ENCODE results near the gene SEMA6A.

SEMA6A gene

GRCh38 chr5:116437922-116438578 is 136.6 kb downstream of the SEMA6A start:
- Mint-ChIP-seq H3K27ac (peak overlapping the region in 2 of 3 experiments; percentile 19 to 68), H3K9me3 (no peaks in the 10 kb centered on the region), H3K36me3 (ENCODE audit: low read depth) (peaks cover 3% of the 10 kb centered on the region), H3K4me3 (no peak overlapping the region), H3K4me1 (peaks cover 60% of the 10 kb centered on the region), H3K27me3 (ENCODE audit: low read depth) (peaks cover 9% of the 10 kb centered on the region)
- no peak for TF ChIP-seq CTCF (IDR thresholded peaks at IDR 0.05; ENCODE audit: unreplicated experiment in 3 of 3)

- H3K27ac Mint-ChIP-seq = peak overlapping the region in 1 of 3 experiments; percentile 16
- TF ChIP-seq CTCF (IDR thresholded peaks at IDR 0.05; ENCODE audit: unreplicated experiment in 3 of 3) = no peak
- peaks cover 59% of the 10 kb centered on the region for H3K4me1 Mint-ChIP-seq
- peaks cover 9% of the 10 kb centered on the region for H3K27me3 Mint-ChIP-seq (ENCODE audit: low read depth)
- peaks cover 3% of the 10 kb centered on the region for H3K36me3 Mint-ChIP-seq (ENCODE audit: low read depth)
- no peak overlapping the region for H3K4me3 Mint-ChIP-seq
- H3K9me3 Mint-ChIP-seq = no peaks in the 10 kb centered on the region
These were observed 137.3 kb downstream of the SEMA6A start for GRCh38 chr5:116437351-116437705.

- H3K9me3 Mint-ChIP-seq = no peaks in the 10 kb centered on the region
- peak overlapping the region in 1 of 3 experiments; percentile 16 for H3K27ac Mint-ChIP-seq
- no peak overlapping the region for H3K4me3 Mint-ChIP-seq
- no peak for TF ChIP-seq CTCF (IDR thresholded peaks at IDR 0.05; ENCODE audit: unreplicated experiment in 3 of 3)
- peaks cover 59% of the 10 kb centered on the region for H3K4me1 Mint-ChIP-seq
- peaks cover 9% of the 10 kb centered on the region for H3K27me3 Mint-ChIP-seq (ENCODE audit: low read depth)
- peaks cover 3% of the 10 kb centered on the region for H3K36me3 Mint-ChIP-seq (ENCODE audit: low read depth)
These were observed 137.8 kb downstream of the SEMA6A start for GRCh38 chr5:116436674-116437350.

- Mint-ChIP-seq H3K4me1 (peaks cover 33% of the 10 kb centered on the region), H3K27me3 (ENCODE audit: low read depth) (peaks cover 3% of the 10 kb centered on the region), H3K4me3 (no peak overlapping the region), H3K27ac (no peak overlapping the region), H3K9me3 (no peaks in the 10 kb centered on the region), H3K36me3 (ENCODE audit: low read depth) (peaks cover 3% of the 10 kb centered on the region)
- TF ChIP-seq CTCF (IDR thresholded peaks at IDR 0.05; ENCODE audit: unreplicated experiment in 3 of 3) = no peak
These were observed 145.7 kb downstream of the SEMA6A start for GRCh38 chr5:116428966-116429365.

GRCh38 chr5:116428413-116428812 is 146.2 kb downstream of the SEMA6A start:
- Mint-ChIP-seq H3K27me3 (ENCODE audit: low read depth) (peaks cover 3% of the 10 kb centered on the region), H3K4me1 (peaks cover 38% of the 10 kb centered on the region), H3K9me3 (no peaks in the 10 kb centered on the region), H3K36me3 (ENCODE audit: low read depth) (peaks cover 3% of the 10 kb centered on the region), H3K4me3 (no peak overlapping the region), H3K27ac (no peak overlapping the region)
- TF ChIP-seq CTCF (IDR thresholded peaks at IDR 0.05; ENCODE audit: unreplicated experiment in 3 of 3) = no peak

GRCh38 chr5:116424951-116425350 is 149.7 kb downstream of the SEMA6A start:
- Mint-ChIP-seq H3K27me3 (ENCODE audit: low read depth) (peaks cover under 1% of the 10 kb centered on the region), H3K4me1 (peaks cover 31% of the 10 kb centered on the region), H3K36me3 (ENCODE audit: low read depth) (no peaks in the 10 kb centered on the region), H3K27ac (peak overlapping the region in 2 of 3 experiments; percentile 47 to 95), H3K4me3 (no peak overlapping the region), H3K9me3 (no peaks in the 10 kb centered on the region)
- TF ChIP-seq CTCF (IDR thresholded peaks at IDR 0.05; ENCODE audit: unreplicated experiment in 3 of 3) = no peak
